Neural progenitor cell (in vitro differentiated cells): Measurements from ENCODE around the gene OCEL1. TPM values are rescaled to one million over a fixed set of nuclear protein-coding genes. Genes with fewer than 3 reads are reported as not detected.
"Not testable (repeated sequence)": the region's sequence is repeated elsewhere in the genome, so short reads cannot be mapped to it uniquely, and the experiment has no call there.

Experiments used
- DNase-seq: peaks from one replicate; pipeline ENCODE4 v3.0.0-alpha.2; 2016; ENCODE audit warnings: low spot score
- H2AFZ ChIP-seq: fragments of 200-600 bp; sonication (generic); replicated peaks from 2 replicates; pipeline ENCODE4 v1.6.1; 2016; ENCODE audit warnings: antibody characterized with exemption
- H3F3A ChIP-seq: fragments of 200-600 bp; sonication (generic); 2 replicates; pipeline ENCODE4 v1.6.1; 2016; ENCODE audit warnings: antibody characterized with exemption, low read depth
- H3K27ac ChIP-seq: fragments of 200-600 bp; sonication (generic); 2 replicates; pipeline ENCODE4 v1.5.1; 2016; ENCODE audit warnings: mild to moderate bottlenecking
- H3K27me3 ChIP-seq: fragments of 200-600 bp; sonication (generic); 2 replicates; pipeline ENCODE4 v1.6.1; 2016; ENCODE audit warnings: mild to moderate bottlenecking, moderate library complexity
- H3K36me3 ChIP-seq: fragments of 200-600 bp; sonication (generic); 2 replicates; pipeline ENCODE4 v1.5.1; 2016
- H3K4me1 ChIP-seq: fragments of 200-600 bp; sonication (generic); 2 replicates; pipeline ENCODE4 v1.6.1; 2016; ENCODE audit warnings: mixed run types
- H3K4me2 ChIP-seq: fragments of 200-600 bp; sonication (generic); 2 replicates; pipeline ENCODE4 v1.6.1; 2016
- H3K4me3 ChIP-seq: fragments of 200-600 bp; sonication (generic); 2 replicates; pipeline ENCODE4 v1.5.1; 2016
- H3K79me2 ChIP-seq: fragments of 200-600 bp; sonication (generic); 2 replicates; pipeline ENCODE4 v1.6.1; 2016; ENCODE audit warnings: low read depth
- H3K9ac ChIP-seq: fragments of 200-600 bp; sonication (generic); 2 replicates; pipeline ENCODE4 v1.6.1; 2016
- H3K9me3 ChIP-seq: fragments of 200-600 bp; sonication (generic); 2 replicates; pipeline ENCODE4 v1.5.1; 2016; ENCODE audit warnings: low read depth
- H4K20me1 ChIP-seq: fragments of 200-600 bp; sonication (generic); 2 replicates; pipeline ENCODE4 v1.6.1; 2016; ENCODE audit warnings: low read depth
- H3K27ac Mint-ChIP-seq: 3 replicates; pipeline ENCODE4 v1.8.0; 2021; ENCODE audit warnings: mixed read lengths
- H3K27me3 Mint-ChIP-seq: 2 replicates; pipeline ENCODE4 v1.8.0; 2022; ENCODE audit warnings: low read depth, mild to moderate bottlenecking, inconsistent platforms, moderate library complexity, mixed read lengths; ENCODE audit not compliant: insufficient read depth
- H3K36me3 Mint-ChIP-seq: 3 replicates; pipeline ENCODE4 v1.8.0; 2021; ENCODE audit warnings: mixed read lengths
- H3K4me1 Mint-ChIP-seq: 3 replicates; pipeline ENCODE4 v1.8.0; 2021; ENCODE audit warnings: mixed read lengths
- H3K4me3 Mint-ChIP-seq: 3 replicates; pipeline ENCODE4 v1.8.0; 2021; ENCODE audit warnings: mild to moderate bottlenecking, moderate library complexity, mixed read lengths
- H3K9me3 Mint-ChIP-seq: 3 replicates; pipeline ENCODE4 v1.8.0; 2020; ENCODE audit warnings: mixed read lengths
- CTCF ChIP-seq: fragments of 200-600 bp; sonication (generic); IDR thresholded peaks from 2 replicates; pipeline ENCODE4 v1.5.1; 2017; ENCODE audit warnings: antibody characterized with exemption, mild to moderate bottlenecking
- EZH2 ChIP-seq: fragments of 200-600 bp; sonication (generic); IDR thresholded peaks from 2 replicates; pipeline ENCODE4 v1.6.1; 2017; ENCODE audit warnings: antibody characterized with exemption, mild to moderate bottlenecking, moderate library complexity
- EZH2phosphoT487 ChIP-seq: fragments of 200-600 bp; sonication (generic); IDR thresholded peaks from 2 replicates; pipeline ENCODE4 v1.6.1; 2017; ENCODE audit warnings: antibody characterized with exemption
- total RNA-seq: library from RNA; depleted of rRNA; stranded (reverse); fragments of >200 nt; gene quantifications from 2 replicates; pipeline ENCODE4 v1.2.3, GENCODE V29; 2015; ENCODE audit warnings: low replicate concordance

Gene OCEL1
- total RNA-seq, 1 donor from 2014 or later: 4.6 TPM

- Mint-ChIP-seq H3K27ac (no peak overlapping the region), H3K9me3 (no peaks in the 10 kb centered on the region), H3K27me3 (peaks cover 6% of the 10 kb centered on the region), H3K36me3 (peaks cover 19% of the 10 kb centered on the region), H3K4me3 (no peak overlapping the region), H3K4me1 (peaks cover 7% of the 10 kb centered on the region)
- H4K20me1 ChIP-seq: no peaks in the 10 kb centered on the region
- peaks cover 10% of the 10 kb centered on the region for H3F3A ChIP-seq
- no peak for TF ChIP-seq EZH2
- no peak for TF ChIP-seq CTCF
- TF ChIP-seq EZH2phosphoT487: no peak
- no peak overlapping the region for H3K4me2 ChIP-seq
- no peak overlapping the region for H3K9ac ChIP-seq
- DNase-seq: no peak
- no peak overlapping the region for H3K4me3 ChIP-seq
- no peak overlapping the region for H3K27ac ChIP-seq
- no peaks in the 10 kb centered on the region for H3K36me3 ChIP-seq
- no peaks in the 10 kb centered on the region for H3K79me2 ChIP-seq
- peaks cover 8% of the 10 kb centered on the region for H3K4me1 ChIP-seq
- H2AFZ ChIP-seq: no peak overlapping the region
- no peaks in the 10 kb centered on the region for H3K9me3 ChIP-seq
- H3K27me3 ChIP-seq: no peaks in the 10 kb centered on the region
Observed at GRCh38 chr19:17185590-17185989, 40.4 kb upstream of the OCEL1 start.

DNA sequence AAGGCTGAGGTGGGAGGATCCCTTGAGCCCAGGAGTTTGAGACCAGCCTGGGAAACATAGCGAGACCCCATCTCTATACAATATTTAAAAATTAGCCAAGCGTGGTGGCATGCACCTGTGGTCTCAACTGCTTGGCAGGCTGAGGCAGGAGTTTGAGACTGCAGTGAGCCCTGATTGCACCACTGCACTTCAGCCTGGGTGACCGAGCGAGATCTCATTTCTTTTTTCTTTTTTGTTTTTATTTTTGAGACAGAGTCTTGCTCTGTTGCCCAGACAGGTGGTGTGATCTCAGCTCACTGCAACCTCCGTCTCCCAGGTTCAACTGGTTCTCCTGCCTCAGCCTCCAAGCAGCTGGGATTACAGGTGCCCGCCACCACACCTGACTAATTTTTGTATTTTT, 34.3 kb upstream of the OCEL1 start:
- not testable (repeated sequence) for H2AFZ ChIP-seq, DNase-seq, H4K20me1 ChIP-seq, H3F3A ChIP-seq, H3K9me3 ChIP-seq, H3K27ac Mint-ChIP-seq, H3K36me3 ChIP-seq, H3K79me2 ChIP-seq, H3K27me3 Mint-ChIP-seq, H3K4me1 ChIP-seq, H3K9ac ChIP-seq, H3K27me3 ChIP-seq, H3K4me3 ChIP-seq, H3K9me3 Mint-ChIP-seq, H3K4me1 Mint-ChIP-seq, H3K4me2 ChIP-seq, H3K4me3 Mint-ChIP-seq, H3K27ac ChIP-seq
- peaks cover 21% of the 10 kb centered on the region for H3K36me3 Mint-ChIP-seq

DNA sequence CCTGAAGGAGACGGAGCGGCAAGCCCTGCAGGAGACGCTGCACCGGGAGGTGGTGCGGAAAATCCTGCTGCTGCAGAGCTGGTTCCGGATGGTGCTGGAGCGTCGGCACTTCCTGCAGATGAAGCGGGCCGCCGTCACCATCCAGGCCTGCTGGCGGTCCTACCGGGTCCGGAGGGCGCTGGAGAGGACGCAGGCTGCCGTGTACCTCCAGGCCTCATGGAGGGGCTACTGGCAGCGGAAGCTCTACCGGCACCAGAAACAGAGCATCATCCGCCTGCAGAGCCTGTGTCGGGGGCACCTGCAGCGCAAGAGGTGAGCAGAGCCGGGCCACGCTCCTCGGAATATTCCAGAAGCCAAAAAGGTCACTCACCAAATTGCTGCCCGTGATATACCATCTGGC, 33.3 kb upstream of the OCEL1 start:
- no peaks in the 10 kb centered on the region for H3K9me3 Mint-ChIP-seq
- Histone ChIP-seq H3K79me2 (no peaks in the 10 kb centered on the region), H4K20me1 (no peaks in the 10 kb centered on the region), H3F3A (no peaks in the 10 kb centered on the region), H3K36me3 (no peaks in the 10 kb centered on the region), H2AFZ (no peak overlapping the region), H3K4me1 (no peaks in the 10 kb centered on the region), H3K27ac (no peak overlapping the region), H3K27me3 (no peaks in the 10 kb centered on the region), H3K9me3 (no peaks in the 10 kb centered on the region), H3K4me2 (no peak overlapping the region), H3K4me3 (no peak overlapping the region), H3K9ac (no peak overlapping the region)
- no peaks in the 10 kb centered on the region for H3K4me1 Mint-ChIP-seq
- no peak for TF ChIP-seq CTCF
- TF ChIP-seq EZH2: no peak
- no peak for TF ChIP-seq EZH2phosphoT487
- H3K4me3 Mint-ChIP-seq: no peak overlapping the region
- H3K27ac Mint-ChIP-seq: no peak overlapping the region
- peaks cover 21% of the 10 kb centered on the region for H3K36me3 Mint-ChIP-seq
- no peak for DNase-seq
- H3K27me3 Mint-ChIP-seq: peaks cover 2% of the 10 kb centered on the region

GRCh38 chr19:17194608-17195007, 31.4 kb upstream of the OCEL1 start:
- H4K20me1 ChIP-seq: no peaks in the 10 kb centered on the region
- H3F3A ChIP-seq: no peaks in the 10 kb centered on the region
- H3K4me2 ChIP-seq: no peak overlapping the region
- H3K79me2 ChIP-seq: no peaks in the 10 kb centered on the region
- Mint-ChIP-seq H3K4me3 (no peak overlapping the region), H3K9me3 (no peaks in the 10 kb centered on the region), H3K36me3 (peaks cover 30% of the 10 kb centered on the region), H3K27me3 (peaks cover 4% of the 10 kb centered on the region), H3K4me1 (no peaks in the 10 kb centered on the region), H3K27ac (no peak overlapping the region)
- H3K27me3 ChIP-seq: no peaks in the 10 kb centered on the region
- H2AFZ ChIP-seq: no peak overlapping the region
- no peak overlapping the region for H3K27ac ChIP-seq
- DNase-seq: no peak
- H3K4me3 ChIP-seq: no peak overlapping the region
- H3K4me1 ChIP-seq: no peaks in the 10 kb centered on the region
- no peak overlapping the region for H3K9ac ChIP-seq
- TF ChIP-seq CTCF: no peak
- no peak for TF ChIP-seq EZH2
- no peak for TF ChIP-seq EZH2phosphoT487
- H3K36me3 ChIP-seq: no peaks in the 10 kb centered on the region
- no peaks in the 10 kb centered on the region for H3K9me3 ChIP-seq
